Testis (tissue), 2 donors: ENCODE results near the gene SLC24A3.

ENCODE experiments used
- POLR2A ChIP-seq: fragments of 450-650 bp; IDR thresholded peaks from one replicate; pipeline ENCODE4 v1.6.1; 2017; ENCODE audit warnings: antibody characterized with exemption, mild to moderate bottlenecking, moderate library complexity
- TF ChIP-seq, protein P1 (sequence below), 3 experiments: fragments of 450-650 bp in 2 of 3; fragments of 200-600 bp in 1 of 3; sonication (generic) in 1 of 3; IDR thresholded peaks; one replicate each; pipeline ENCODE4 v1.5.1; 2016 to 2019; ENCODE audit warnings: antibody characterized with exemption in 3 of 3, mild to moderate bottlenecking in 2 of 3, moderate library complexity in 1 of 3

- TF ChIP-seq, protein P1, sequence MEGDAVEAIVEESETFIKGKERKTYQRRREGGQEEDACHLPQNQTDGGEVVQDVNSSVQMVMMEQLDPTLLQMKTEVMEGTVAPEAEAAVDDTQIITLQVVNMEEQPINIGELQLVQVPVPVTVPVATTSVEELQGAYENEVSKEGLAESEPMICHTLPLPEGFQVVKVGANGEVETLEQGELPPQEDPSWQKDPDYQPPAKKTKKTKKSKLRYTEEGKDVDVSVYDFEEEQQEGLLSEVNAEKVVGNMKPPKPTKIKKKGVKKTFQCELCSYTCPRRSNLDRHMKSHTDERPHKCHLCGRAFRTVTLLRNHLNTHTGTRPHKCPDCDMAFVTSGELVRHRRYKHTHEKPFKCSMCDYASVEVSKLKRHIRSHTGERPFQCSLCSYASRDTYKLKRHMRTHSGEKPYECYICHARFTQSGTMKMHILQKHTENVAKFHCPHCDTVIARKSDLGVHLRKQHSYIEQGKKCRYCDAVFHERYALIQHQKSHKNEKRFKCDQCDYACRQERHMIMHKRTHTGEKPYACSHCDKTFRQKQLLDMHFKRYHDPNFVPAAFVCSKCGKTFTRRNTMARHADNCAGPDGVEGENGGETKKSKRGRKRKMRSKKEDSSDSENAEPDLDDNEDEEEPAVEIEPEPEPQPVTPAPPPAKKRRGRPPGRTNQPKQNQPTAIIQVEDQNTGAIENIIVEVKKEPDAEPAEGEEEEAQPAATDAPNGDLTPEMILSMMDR (IDR thresholded peaks at IDR 0.05), result no peak
- TF ChIP-seq POLR2A, result no peak
Observed at GRCh38 chr20:19333563-19333962, 121.1 kb downstream of the SLC24A3 start.
